Left colon (tissue), 2 donors: ENCODE data around the gene ABCD1. TPM values are rescaled to one million over a fixed set of nuclear protein-coding genes. Genes with fewer than 3 reads are reported as not detected.
"Not testable (repeated sequence)": the region's sequence is repeated elsewhere in the genome, so short reads cannot be mapped to it uniquely, and the experiment has no call there.

Source experiments
- ATAC-seq: fragments of 200-7000 bp; cut with Tn5 transposase; one replicate; pipeline ENCODE4 v1.9.1; 2020; ENCODE audit warnings: mild to moderate bottlenecking, moderate library complexity
- DNase-seq, 2 donors: peaks; one replicate each; pipeline ENCODE4 v3.0.0-alpha.2; 2020
- intact Hi-C, 2 donors: fragments of 100-400 bp; cut with DNase I in 1 of 2; cut with micrococcal nuclease in 1 of 2; formaldehyde crosslinking; loops; one replicate each; pipeline versions ENCODE4 v1.11.2 to v1.14.0; 2022; cut with DNase I, micrococcal nuclease
- total RNA-seq, 2 donors: library from RNA; stranded (reverse); fragmentation: NEBNext Ultra II Directional; extraction: Animal tissue kit (Norgen Biotek cat#: 25700); gene quantifications; one replicate each; pipeline ENCODE4 v1.2.1, GENCODE V29; 2021
- donor health status: DM: no; HTN: no; CAD: no.
- donor health status: DM: yes; HTN: yes; CAD: no.

ABCD1 gene
- total RNA-seq, 2 donors from 2014 or later, result 15.1 to 15.9 TPM

- peak in 1 of 2 donors; percentile 16 for DNase-seq
- intact Hi-C loops, ATAC-seq: not testable (repeated sequence)
Measured at GRCh38 chrX:153742796-153743467, 18.3 kb downstream of the ABCD1 start.

- intact Hi-C loops, result not testable (repeated sequence)
- ATAC-seq, result peak; percentile 78
- peak; percentile 87 to 93 for DNase-seq
Measured at GRCh38 chrX:153743468-153744209, 19.0 kb downstream of the ABCD1 start.

GRCh38 chrX:153744210-153745066 lies 19.8 kb downstream of the ABCD1 start:
- DNase-seq (peak in 1 of 2 donors; percentile 35), ATAC-seq (peak; percentile 14)
- intact Hi-C loops, result no loop called here

- DNase-seq, intact Hi-C loops, ATAC-seq: not testable (repeated sequence)
Measured at GRCh38 chrX:153745067-153745433, 20.4 kb downstream of the ABCD1 start.

GRCh38 chrX:153746359-153746758 lies 21.7 kb downstream of the ABCD1 start:
- ATAC-seq (no peak), DNase-seq (no peak)
- intact Hi-C loops, result no loop called here

GRCh38 chrX:153746991-153747390 lies 22.3 kb downstream of the ABCD1 start:
- intact Hi-C loops, ATAC-seq, DNase-seq: not testable (repeated sequence)

- intact Hi-C loops, ATAC-seq, DNase-seq: not testable (repeated sequence)
Measured at GRCh38 chrX:153749017-153749416, 24.4 kb downstream of the ABCD1 start.

GRCh38 chrX:153750127-153750774 lies 25.6 kb downstream of the ABCD1 start:
- ATAC-seq (no peak), DNase-seq (no peak)
- intact Hi-C loops, result no loop called here

- no peak for ATAC-seq
- intact Hi-C loops, result no loop called here
- DNase-seq, result no peak
Measured at GRCh38 chrX:153755136-153755535, 30.5 kb downstream of the ABCD1 start.

GRCh38 chrX:153761863-153762262 lies 37.2 kb downstream of the ABCD1 start:
- DNase-seq (peak in 1 of 2 donors; percentile 13), ATAC-seq (no peak)
- intact Hi-C loops, result loop anchor here in 1 of 2 donors (5.0 kb wide), 1 partner anchor 190 kb away; no protein-coding TSS in a partner anchor

- intact Hi-C loops, result loop anchor here in 1 of 2 donors (5.0 kb wide), 1 partner anchor 190 kb away; no protein-coding TSS in a partner anchor
- DNase-seq (peak in 1 of 2 donors; percentile 17), ATAC-seq (no peak)
Measured at GRCh38 chrX:153762626-153763173, 38.0 kb downstream of the ABCD1 start.

GRCh38 chrX:153763298-153763932 lies 38.8 kb downstream of the ABCD1 start:
- intact Hi-C loops, result loop anchor here in 1 of 2 donors (5.0 kb wide), 1 partner anchor 189 kb away; no protein-coding TSS in a partner anchor
- ATAC-seq (no peak), DNase-seq (peak; percentile 2 to 21)

GRCh38 chrX:153763989-153764755 lies 39.5 kb downstream of the ABCD1 start, which contains the start of gene PLXNB3:
PLXNB3 (plus strand) TSS chrX:153764249; CDS start chrX:153765536, 1,287 bp downstream.
- ATAC-seq, result peak; percentile 94
- intact Hi-C loops, result loop anchor here in 1 of 2 donors (5.0 kb wide), 1 partner anchor 188 kb away; no protein-coding TSS in a partner anchor

GRCh38 chrX:153764786-153765137 lies 40.1 kb downstream of the ABCD1 start:
- intact Hi-C loops, result loop anchor here in 1 of 2 donors (5.0 kb wide), 1 partner anchor 188 kb away; no protein-coding TSS in a partner anchor
- peak; percentile 5 for ATAC-seq
- DNase-seq, result peak in 1 of 2 donors; percentile 23

More at GRCh38 chrX:153763989-153764755, 39.5 kb downstream of the ABCD1 start, which contains the start of gene PLXNB3:
- peak; percentile 79 to 88 for DNase-seq

GRCh38 chrX:153765138-153766079 lies 40.8 kb downstream of the ABCD1 start:
- peak; percentile 9 to 28 for DNase-seq
- ATAC-seq, result no peak
- intact Hi-C loops, result no loop called here
